Caco-2 (cell line): Measurements from ENCODE around the gene ZFP36L2. TPM values are rescaled to one million over a fixed set of nuclear protein-coding genes. Genes with fewer than 3 reads are reported as not detected.

Experiments
- BruUV-seq: library from RNA; stranded (reverse); fragments of 400-500 nt; replicated peaks from 2 replicates; lab custom pipeline; 2021; lab: Mats Ljungman, UMichigan
- CTCF ChIA-PET: fragments of 300-600 bp; sonication (Branson Sonifier 250); formaldehyde crosslinking; loops from one replicate; lab custom pipeline; 2022; ENCODE audit warnings: antibody characterized with exemption; lab: Charles Lee
- POLR2A ChIA-PET: fragments of 300-600 bp; sonication (Branson Sonifier 250); formaldehyde crosslinking; loops from one replicate; lab custom pipeline; 2022; ENCODE audit warnings: antibody characterized with exemption; lab: Charles Lee
- DNase-seq, 2 experiments: peaks; one replicate each; pipeline versions ENCODE4 v3.0.0 to v3.0.0-alpha.2; 2020 to 2022
- H3K27me3 ChIP-seq: replicated peaks from 2 replicates; pipeline ENCODE4 v1.6.0; 2011; ENCODE audit warnings: low read length; ENCODE audit not compliant: control insufficient read depth, insufficient read depth
- H3K36me3 ChIP-seq: 2 replicates; pipeline ENCODE4 v1.5.1; 2011; ENCODE audit warnings: low read length; ENCODE audit not compliant: control insufficient read depth, insufficient read depth
- H3K4me1 ChIP-seq: fragments of 250-450 bp; sonication (Bioruptor Pico); 2 replicates; pipeline ENCODE4 v1.5.1; 2020; ENCODE audit warnings: mild to moderate bottlenecking
- H3K4me3 ChIP-seq: 2 replicates; pipeline ENCODE4 v1.5.1; 2011; ENCODE audit warnings: low read depth, mild to moderate bottlenecking, control low read depth, low read length
- H3K9me3 ChIP-seq: fragments of 250-450 bp; sonication (Bioruptor Pico); 2 replicates; pipeline ENCODE4 v1.5.1; 2020; ENCODE audit warnings: mild to moderate bottlenecking, moderate library complexity
- H3K27ac Mint-ChIP-seq: one replicate; pipeline ENCODE4 v1.8.0; 2022; ENCODE audit warnings: mixed read lengths; ENCODE audit not compliant: unreplicated experiment
- H3K27me3 Mint-ChIP-seq: one replicate; pipeline ENCODE4 v1.8.0; 2022; ENCODE audit warnings: mixed read lengths; ENCODE audit not compliant: insufficient read depth, unreplicated experiment
- H3K36me3 Mint-ChIP-seq: one replicate; pipeline ENCODE4 v1.8.0; 2022; ENCODE audit warnings: mild to moderate bottlenecking, mixed read lengths; ENCODE audit not compliant: insufficient read depth, unreplicated experiment
- H3K4me1 Mint-ChIP-seq: one replicate; pipeline ENCODE4 v1.8.0; 2022; ENCODE audit warnings: low read depth, mixed read lengths; ENCODE audit not compliant: unreplicated experiment
- H3K4me3 Mint-ChIP-seq: one replicate; pipeline ENCODE4 v1.8.0; 2022; ENCODE audit warnings: mild to moderate bottlenecking, moderate library complexity, mixed read lengths; ENCODE audit not compliant: unreplicated experiment
- H3K9me3 Mint-ChIP-seq: one replicate; pipeline ENCODE4 v1.8.0; 2022; ENCODE audit warnings: mixed read lengths; ENCODE audit not compliant: unreplicated experiment
- intact Hi-C: fragments of 100-400 bp; cut with micrococcal nuclease; formaldehyde crosslinking; loops from one replicate; pipeline ENCODE4 v1.10.0; 2022; ENCODE audit not compliant: unreplicated experiment
- total RNA-seq: library from RNA; stranded (reverse); gene quantifications from 2 replicates; pipeline ENCODE4 v1.2.3, GENCODE V29; 2022
- TF ChIP-seq, protein P1 (sequence below), 2 experiments: fragments of 200-600 bp in 1 of 2; IDR thresholded peaks; 1 replicate in 1 of 2; 2 replicates in 1 of 2; pipeline versions ENCODE4 v1.5.1 to v1.8.0; 2011 to 2022; ENCODE audit warnings: antibody characterized with exemption in 1 of 2, control low read depth in 1 of 2, inconsistent platforms in 1 of 2, low read depth in 1 of 2, low read length in 1 of 2, mild to moderate bottlenecking in 1 of 2, moderate library complexity in 1 of 2; ENCODE audit not compliant: insufficient read depth in 1 of 2, severe bottlenecking in 1 of 2, unreplicated experiment in 1 of 2

ZFP36L2 gene
- total RNA-seq, 1 experiment from 2014 or later: 225 TPM

DNA sequence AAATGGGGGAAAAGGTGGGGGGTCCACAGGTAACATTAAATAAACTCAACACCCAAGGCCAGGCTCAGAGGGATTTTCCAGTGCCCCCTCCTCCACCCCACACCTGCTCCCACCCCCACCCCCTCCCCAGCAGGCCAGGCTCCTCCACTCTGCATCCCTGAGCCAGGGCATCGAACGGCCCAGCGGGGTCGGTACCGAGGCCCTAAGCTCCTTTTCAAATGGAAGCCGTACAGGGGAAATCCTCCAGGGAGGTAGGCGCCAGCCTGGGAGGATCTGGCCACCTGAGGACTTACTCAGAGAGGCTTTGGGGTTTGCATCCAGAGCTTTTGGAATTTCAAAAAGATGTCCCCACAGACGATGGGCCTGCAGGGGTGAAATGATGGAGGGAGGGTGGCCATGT lies 46.5 kb downstream of the ZFP36L2 start:
- intact Hi-C loops: loop anchor here (2.0 kb wide), 1 partner anchor 13 kb away; no protein-coding TSS in a partner anchor
- BruUV-seq: no TSS peak
- peaks cover 31% of the 10 kb centered on the region for H3K4me1 Mint-ChIP-seq
- H3K36me3 Mint-ChIP-seq: no peaks in the 10 kb centered on the region
- H3K9me3 Mint-ChIP-seq: no peaks in the 10 kb centered on the region
- POLR2A ChIA-PET: no interaction called here
- DNase-seq: peak in 1 of 2 experiments; percentile 1
- Histone ChIP-seq H3K9me3 (no peaks in the 10 kb centered on the region), H3K27me3 (no peaks in the 10 kb centered on the region), H3K4me3 (no peak overlapping the region), H3K36me3 (no peaks in the 10 kb centered on the region), H3K4me1 (peaks cover 40% of the 10 kb centered on the region)
- no peak overlapping the region for H3K4me3 Mint-ChIP-seq
- H3K27ac Mint-ChIP-seq: no peak overlapping the region
- no peaks in the 10 kb centered on the region for H3K27me3 Mint-ChIP-seq
- CTCF ChIA-PET: no interaction called here
- TF ChIP-seq, protein P1, sequence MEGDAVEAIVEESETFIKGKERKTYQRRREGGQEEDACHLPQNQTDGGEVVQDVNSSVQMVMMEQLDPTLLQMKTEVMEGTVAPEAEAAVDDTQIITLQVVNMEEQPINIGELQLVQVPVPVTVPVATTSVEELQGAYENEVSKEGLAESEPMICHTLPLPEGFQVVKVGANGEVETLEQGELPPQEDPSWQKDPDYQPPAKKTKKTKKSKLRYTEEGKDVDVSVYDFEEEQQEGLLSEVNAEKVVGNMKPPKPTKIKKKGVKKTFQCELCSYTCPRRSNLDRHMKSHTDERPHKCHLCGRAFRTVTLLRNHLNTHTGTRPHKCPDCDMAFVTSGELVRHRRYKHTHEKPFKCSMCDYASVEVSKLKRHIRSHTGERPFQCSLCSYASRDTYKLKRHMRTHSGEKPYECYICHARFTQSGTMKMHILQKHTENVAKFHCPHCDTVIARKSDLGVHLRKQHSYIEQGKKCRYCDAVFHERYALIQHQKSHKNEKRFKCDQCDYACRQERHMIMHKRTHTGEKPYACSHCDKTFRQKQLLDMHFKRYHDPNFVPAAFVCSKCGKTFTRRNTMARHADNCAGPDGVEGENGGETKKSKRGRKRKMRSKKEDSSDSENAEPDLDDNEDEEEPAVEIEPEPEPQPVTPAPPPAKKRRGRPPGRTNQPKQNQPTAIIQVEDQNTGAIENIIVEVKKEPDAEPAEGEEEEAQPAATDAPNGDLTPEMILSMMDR (IDR thresholded peaks at IDR 0.05; ENCODE audit: insufficient read depth in 1 of 2, low read depth in 1 of 2, low read length in 1 of 2, severe bottlenecking in 1 of 2, unreplicated experiment in 1 of 2): no peak

DNA sequence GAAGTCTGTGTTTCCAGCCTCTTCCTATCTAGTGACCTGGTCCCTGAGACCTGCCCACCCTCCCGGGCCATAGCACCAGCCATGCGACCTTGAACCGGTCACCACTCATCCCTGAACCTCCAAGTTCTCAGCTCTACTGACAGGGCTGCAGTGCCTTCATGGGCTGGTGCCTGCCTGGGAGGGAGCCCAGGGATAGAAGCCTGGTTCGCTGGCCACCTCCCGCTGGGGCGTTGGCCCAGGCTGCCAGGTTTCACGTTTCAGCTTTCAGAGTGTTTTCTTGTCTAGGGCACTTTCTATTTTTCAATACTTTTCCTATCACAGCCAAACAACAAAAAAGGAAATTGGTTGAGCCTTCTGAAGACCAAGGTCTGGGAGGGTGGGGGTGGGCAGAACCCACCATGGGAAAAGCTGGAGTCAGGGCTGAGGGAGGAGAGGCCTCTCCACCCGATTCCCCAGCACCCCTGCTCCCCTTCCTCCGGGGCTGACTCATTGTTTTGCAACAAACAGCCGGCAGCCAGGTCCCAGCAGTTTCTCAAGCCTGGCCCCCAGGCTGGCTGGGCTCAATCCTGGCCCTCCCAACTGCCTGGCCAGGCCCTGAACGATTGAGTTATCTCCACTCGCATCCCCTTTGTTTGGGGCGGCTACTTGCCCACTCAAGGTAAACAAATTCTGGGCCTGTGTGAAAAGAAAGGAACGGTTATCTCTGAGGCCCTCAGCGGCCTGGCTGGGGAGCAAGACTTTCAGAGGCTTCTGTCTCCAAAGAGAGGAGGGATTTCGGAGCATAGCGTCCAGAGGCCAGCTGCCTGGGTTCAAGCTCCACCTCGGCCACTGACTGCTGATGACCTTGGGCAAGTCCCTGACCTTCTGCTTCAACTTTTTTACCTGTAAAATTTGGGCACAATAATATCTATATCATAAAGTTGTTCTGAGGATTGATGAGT lies 47.5 kb downstream of the ZFP36L2 start:
- CTCF ChIA-PET: interaction anchor here (0.5 to 0.6 kb wide), 4 partner anchors 15 to 361 kb away, joined by 3 to 4 read pairs (median 4); no protein-coding TSS in a partner anchor
- peak overlapping the region; percentile 77 for H3K27ac Mint-ChIP-seq
- Histone ChIP-seq H3K27me3 (no peaks in the 10 kb centered on the region), H3K4me3 (no peak overlapping the region), H3K9me3 (no peaks in the 10 kb centered on the region), H3K4me1 (peaks cover 46% of the 10 kb centered on the region), H3K36me3 (no peaks in the 10 kb centered on the region)
- no peaks in the 10 kb centered on the region for H3K9me3 Mint-ChIP-seq
- H3K4me3 Mint-ChIP-seq: no peak overlapping the region
- peak; percentile 66 to 67 for DNase-seq
- TF ChIP-seq, protein P1 (IDR thresholded peaks at IDR 0.05; ENCODE audit: insufficient read depth in 1 of 2, low read depth in 1 of 2, low read length in 1 of 2, severe bottlenecking in 1 of 2, unreplicated experiment in 1 of 2): no peak
- POLR2A ChIA-PET: interaction anchor here (0.6 kb wide), 2 partner anchors 48 to 309 kb away, joined by 3 to 5 read pairs; no protein-coding TSS in a partner anchor
- no peaks in the 10 kb centered on the region for H3K36me3 Mint-ChIP-seq
- peaks cover 35% of the 10 kb centered on the region for H3K4me1 Mint-ChIP-seq
- no TSS peak for BruUV-seq
- H3K27me3 Mint-ChIP-seq: no peaks in the 10 kb centered on the region
- intact Hi-C loops: loop anchor here (2.0 kb wide), 1 partner anchor 14 kb away; no protein-coding TSS in a partner anchor

DNA sequence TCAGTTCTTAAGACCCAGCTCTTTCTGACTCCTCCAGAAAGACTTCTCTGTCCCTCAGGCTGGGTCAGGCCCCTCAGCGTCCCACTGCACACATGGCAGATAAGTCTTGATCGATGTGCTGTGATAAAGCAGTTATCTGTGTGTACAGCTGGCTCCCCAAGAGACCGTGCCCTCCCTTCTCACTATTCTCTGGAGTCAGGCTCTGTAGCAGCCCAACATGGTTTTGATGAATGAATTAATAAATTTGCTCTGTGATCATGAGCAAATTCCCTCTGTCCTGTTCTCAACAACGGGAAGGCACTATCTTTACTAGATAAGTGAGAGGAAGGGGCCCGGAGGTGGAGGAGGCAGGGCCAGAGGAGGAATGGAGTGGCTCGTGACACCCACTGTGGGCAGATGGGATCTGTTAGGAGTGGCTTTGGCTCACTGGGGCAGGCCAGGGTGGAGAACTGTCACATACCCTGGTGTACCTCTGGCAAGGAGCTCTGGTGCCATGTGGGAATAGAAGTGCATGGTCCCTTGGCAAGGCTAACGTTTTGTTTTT lies 48.3 kb downstream of the ZFP36L2 start:
- H3K9me3 Mint-ChIP-seq: no peaks in the 10 kb centered on the region
- H3K36me3 Mint-ChIP-seq: no peaks in the 10 kb centered on the region
- ChIA-PET CTCF (interaction anchor here (0.5 to 0.6 kb wide), 4 partner anchors 15 to 360 kb away, joined by 3 to 4 read pairs (median 4); no protein-coding TSS in a partner anchor), POLR2A (interaction anchor here (0.6 kb wide), 2 partner anchors 49 to 309 kb away, joined by 3 to 5 read pairs; no protein-coding TSS in a partner anchor)
- intact Hi-C loops: loop anchor here (2.0 kb wide), 1 partner anchor 15 kb away; no protein-coding TSS in a partner anchor
- Histone ChIP-seq H3K4me3 (no peak overlapping the region), H3K27me3 (no peaks in the 10 kb centered on the region), H3K36me3 (no peaks in the 10 kb centered on the region), H3K9me3 (no peaks in the 10 kb centered on the region), H3K4me1 (peaks cover 52% of the 10 kb centered on the region)
- no peaks in the 10 kb centered on the region for H3K27me3 Mint-ChIP-seq
- H3K27ac Mint-ChIP-seq: peak overlapping the region; percentile 77
- no TSS peak for BruUV-seq
- no peak for DNase-seq
- peaks cover 34% of the 10 kb centered on the region for H3K4me1 Mint-ChIP-seq
- H3K4me3 Mint-ChIP-seq: no peak overlapping the region
- TF ChIP-seq, protein P1 (IDR thresholded peaks at IDR 0.05; ENCODE audit: insufficient read depth in 1 of 2, low read depth in 1 of 2, low read length in 1 of 2, severe bottlenecking in 1 of 2, unreplicated experiment in 1 of 2): no peak
